ENCODE data around the gene MED8. TPM values are rescaled to one million over a fixed set of nuclear protein-coding genes. Genes with fewer than 3 reads are reported as not detected.
A peak's percentile ranks its signal among the peaks of the same experiment; 100 is the strongest.

Gene MED8
- total RNA-seq, 1 donor from 2014 or later, result 15.7 TPM

DNA sequence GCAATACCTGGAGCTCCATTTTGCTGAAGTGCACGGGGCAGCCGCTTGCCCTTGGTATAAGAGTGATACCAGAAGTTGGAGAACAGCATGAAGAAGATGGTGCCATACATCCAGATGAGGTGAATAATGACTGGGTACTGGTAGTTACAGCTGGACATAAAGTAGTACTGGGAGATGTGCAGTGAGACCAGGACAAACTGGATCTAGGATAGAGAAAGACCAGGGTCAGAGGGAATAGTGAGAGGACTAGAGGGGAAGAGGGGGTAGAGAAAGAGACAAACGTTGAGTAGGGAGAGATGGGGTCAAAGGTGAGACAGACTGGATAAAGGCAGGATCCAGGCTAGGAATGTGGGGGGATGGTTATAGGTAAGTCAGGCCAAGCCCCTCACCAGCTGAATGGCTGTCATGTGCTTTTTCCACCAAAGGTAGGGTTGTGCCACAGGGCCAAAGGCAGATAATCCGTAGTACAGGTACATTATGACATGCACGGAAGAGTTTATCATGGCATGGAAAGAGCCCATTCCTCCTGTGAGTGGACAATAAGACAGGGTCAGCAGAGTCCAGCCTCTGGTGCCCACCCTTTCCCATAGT, 25.6 kb downstream of the MED8 start:
- Histone ChIP-seq H3K36me3 (peaks cover 49% of the 10 kb centered on the region), H3K27ac (replicated peaks) (no peak overlapping the region), H3K9me3 (replicated peaks) (no peaks in the 10 kb centered on the region), H3K27me3 (ENCODE audit: low read depth) (no peaks in the 10 kb centered on the region), H3K4me3 (no peak overlapping the region), H3K4me1 (peaks cover 39% of the 10 kb centered on the region)
- no peak for TF ChIP-seq CTCF (IDR thresholded peaks at IDR 0.05; ENCODE audit: borderline replicate concordance)
- DNase-seq, result no peak
- intact Hi-C loops (cut with micrococcal nuclease), result no loop called here

- no peaks in the 10 kb centered on the region for H3K27me3 ChIP-seq (ENCODE audit: low read depth)
- no peak overlapping the region for H3K27ac ChIP-seq (replicated peaks)
- DNase-seq, result no peak
- peaks cover 49% of the 10 kb centered on the region for H3K36me3 ChIP-seq
- no peak overlapping the region for H3K4me3 ChIP-seq
- intact Hi-C loops (cut with micrococcal nuclease), result no loop called here
- TF ChIP-seq CTCF (IDR thresholded peaks at IDR 0.05; ENCODE audit: borderline replicate concordance), result no peak
- no peaks in the 10 kb centered on the region for H3K9me3 ChIP-seq (replicated peaks)
- peaks cover 36% of the 10 kb centered on the region for H3K4me1 ChIP-seq
Measured at GRCh38 chr1:43363283-43363934, 26.2 kb downstream of the MED8 start.

DNA sequence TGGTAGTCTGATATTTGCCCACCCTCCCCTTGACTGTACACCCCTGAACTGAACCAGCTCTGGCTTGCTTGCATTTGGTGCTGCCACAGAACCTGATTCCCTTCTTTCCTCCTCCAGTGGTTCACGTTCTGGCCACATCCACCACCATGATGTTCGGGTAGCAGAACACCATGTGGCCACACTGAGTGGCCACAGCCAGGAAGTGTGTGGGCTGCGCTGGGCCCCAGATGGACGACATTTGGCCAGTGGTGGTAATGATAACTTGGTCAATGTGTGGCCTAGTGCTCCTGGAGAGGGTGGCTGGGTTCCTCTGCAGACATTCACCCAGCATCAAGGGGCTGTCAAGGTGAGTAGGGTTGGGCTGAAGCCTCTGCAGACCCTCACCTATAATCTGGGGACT, 29.0 kb downstream of the MED8 start:
- intact Hi-C loops (cut with micrococcal nuclease), result no loop called here
- TF ChIP-seq CTCF (IDR thresholded peaks at IDR 0.05; ENCODE audit: borderline replicate concordance), result no peak
- Histone ChIP-seq H3K36me3 (peaks cover 49% of the 10 kb centered on the region), H3K9me3 (replicated peaks) (no peaks in the 10 kb centered on the region), H3K4me1 (peaks cover 21% of the 10 kb centered on the region), H3K27ac (replicated peaks) (no peak overlapping the region), H3K27me3 (ENCODE audit: low read depth) (no peaks in the 10 kb centered on the region), H3K4me3 (no peak overlapping the region)
- no peak for DNase-seq

- Histone ChIP-seq H3K27me3 (ENCODE audit: low read depth) (no peaks in the 10 kb centered on the region), H3K27ac (replicated peaks) (no peak overlapping the region), H3K9me3 (replicated peaks) (no peaks in the 10 kb centered on the region), H3K4me1 (peaks cover 19% of the 10 kb centered on the region), H3K36me3 (peaks cover 40% of the 10 kb centered on the region), H3K4me3 (no peak overlapping the region)
- no peak for DNase-seq
- intact Hi-C loops (cut with micrococcal nuclease), result no loop called here
- TF ChIP-seq CTCF (IDR thresholded peaks at IDR 0.05; ENCODE audit: borderline replicate concordance), result no peak
Measured at GRCh38 chr1:43359696-43360095, 29.9 kb downstream of the MED8 start.

- Histone ChIP-seq H3K9me3 (replicated peaks) (no peaks in the 10 kb centered on the region), H3K36me3 (peaks cover 33% of the 10 kb centered on the region), H3K27me3 (ENCODE audit: low read depth) (no peaks in the 10 kb centered on the region), H3K4me3 (peak within 1 kb of the TSS; percentile 76), H3K4me1 (peaks cover 19% of the 10 kb centered on the region), H3K27ac (replicated peaks) (peak within 1 kb of the TSS; percentile 97)
- TF ChIP-seq CTCF (IDR thresholded peaks at IDR 0.05; ENCODE audit: borderline replicate concordance), result no peak
- intact Hi-C loops (cut with micrococcal nuclease), result no loop called here
- peak; percentile 99 for DNase-seq
Measured at GRCh38 chr1:43358746-43359693, 30.6 kb downstream of the MED8 start, which contains the start of gene CDC20. Gene CDC20, plus strand, starts transcription at chr1:43358981. Its CDS starts 235 bp downstream, at chr1:43359216.

Measured in left ventricle myocardium inferior (tissue), 1 donor.